ENCODE results near the gene LAMA2. TPM values are rescaled to one million over a fixed set of nuclear protein-coding genes. Genes with fewer than 3 reads are reported as not detected.

LAMA2 gene
- total RNA-seq, 1 donor from 2014 or later, result 0.47 TPM

- H3K27ac Mint-ChIP-seq (ENCODE audit: unreplicated experiment), result no peak overlapping the region
- H3K9me3 Mint-ChIP-seq, result no peaks in the 10 kb centered on the region
- no peaks in the 10 kb centered on the region for H3K4me1 Mint-ChIP-seq
- no peak for DNase-seq (ENCODE audit: low read depth, low spot score)
- no peaks in the 10 kb centered on the region for H3K36me3 Mint-ChIP-seq (ENCODE audit: low read depth)
- no peaks in the 10 kb centered on the region for H3K27me3 Mint-ChIP-seq (ENCODE audit: low read depth)
- H3K4me3 Mint-ChIP-seq, result no peak overlapping the region
- TF ChIP-seq, protein P1, sequence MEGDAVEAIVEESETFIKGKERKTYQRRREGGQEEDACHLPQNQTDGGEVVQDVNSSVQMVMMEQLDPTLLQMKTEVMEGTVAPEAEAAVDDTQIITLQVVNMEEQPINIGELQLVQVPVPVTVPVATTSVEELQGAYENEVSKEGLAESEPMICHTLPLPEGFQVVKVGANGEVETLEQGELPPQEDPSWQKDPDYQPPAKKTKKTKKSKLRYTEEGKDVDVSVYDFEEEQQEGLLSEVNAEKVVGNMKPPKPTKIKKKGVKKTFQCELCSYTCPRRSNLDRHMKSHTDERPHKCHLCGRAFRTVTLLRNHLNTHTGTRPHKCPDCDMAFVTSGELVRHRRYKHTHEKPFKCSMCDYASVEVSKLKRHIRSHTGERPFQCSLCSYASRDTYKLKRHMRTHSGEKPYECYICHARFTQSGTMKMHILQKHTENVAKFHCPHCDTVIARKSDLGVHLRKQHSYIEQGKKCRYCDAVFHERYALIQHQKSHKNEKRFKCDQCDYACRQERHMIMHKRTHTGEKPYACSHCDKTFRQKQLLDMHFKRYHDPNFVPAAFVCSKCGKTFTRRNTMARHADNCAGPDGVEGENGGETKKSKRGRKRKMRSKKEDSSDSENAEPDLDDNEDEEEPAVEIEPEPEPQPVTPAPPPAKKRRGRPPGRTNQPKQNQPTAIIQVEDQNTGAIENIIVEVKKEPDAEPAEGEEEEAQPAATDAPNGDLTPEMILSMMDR (conservative IDR thresholded peaks at IDR 0.05), result no peak
Measured at GRCh38 chr6:128990360-128990759, 107.4 kb downstream of the LAMA2 start.

GRCh38 chr6:128990915-128991314, 108.0 kb downstream of the LAMA2 start:
- H3K27ac Mint-ChIP-seq (ENCODE audit: unreplicated experiment), result no peak overlapping the region
- H3K27me3 Mint-ChIP-seq (ENCODE audit: low read depth), result no peaks in the 10 kb centered on the region
- H3K4me1 Mint-ChIP-seq, result no peaks in the 10 kb centered on the region
- no peak for DNase-seq (ENCODE audit: low read depth, low spot score)
- TF ChIP-seq, protein P1 (conservative IDR thresholded peaks at IDR 0.05), result no peak
- H3K36me3 Mint-ChIP-seq (ENCODE audit: low read depth), result no peaks in the 10 kb centered on the region
- peaks cover 2% of the 10 kb centered on the region for H3K9me3 Mint-ChIP-seq
- H3K4me3 Mint-ChIP-seq, result no peak overlapping the region

DNA sequence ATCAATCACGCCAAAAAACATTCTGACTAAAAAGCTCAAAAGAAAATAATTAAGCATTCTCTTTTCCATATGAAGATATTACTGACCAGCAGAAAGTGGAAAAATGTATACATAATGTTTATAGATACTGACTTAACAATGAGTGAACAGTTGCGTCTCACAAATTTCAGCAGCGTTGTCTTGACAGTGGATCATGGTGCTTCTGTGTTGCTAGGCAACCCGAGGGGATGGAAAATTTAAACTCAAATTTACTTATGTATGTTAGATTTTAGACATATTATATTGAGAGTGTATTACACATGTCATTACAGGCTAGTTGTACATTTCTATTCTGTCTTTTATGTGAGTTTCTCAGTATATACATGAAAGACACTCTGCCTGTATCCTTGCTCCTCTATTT, 110.2 kb downstream of the LAMA2 start:
- H3K36me3 Mint-ChIP-seq (ENCODE audit: low read depth), result no peaks in the 10 kb centered on the region
- DNase-seq (ENCODE audit: low read depth, low spot score), result no peak
- H3K27me3 Mint-ChIP-seq (ENCODE audit: low read depth), result no peaks in the 10 kb centered on the region
- peaks cover 12% of the 10 kb centered on the region for H3K9me3 Mint-ChIP-seq
- H3K4me3 Mint-ChIP-seq, result no peak overlapping the region
- TF ChIP-seq, protein P1 (conservative IDR thresholded peaks at IDR 0.05), result no peak
- H3K4me1 Mint-ChIP-seq, result no peaks in the 10 kb centered on the region
- no peak overlapping the region for H3K27ac Mint-ChIP-seq (ENCODE audit: unreplicated experiment)

DNA sequence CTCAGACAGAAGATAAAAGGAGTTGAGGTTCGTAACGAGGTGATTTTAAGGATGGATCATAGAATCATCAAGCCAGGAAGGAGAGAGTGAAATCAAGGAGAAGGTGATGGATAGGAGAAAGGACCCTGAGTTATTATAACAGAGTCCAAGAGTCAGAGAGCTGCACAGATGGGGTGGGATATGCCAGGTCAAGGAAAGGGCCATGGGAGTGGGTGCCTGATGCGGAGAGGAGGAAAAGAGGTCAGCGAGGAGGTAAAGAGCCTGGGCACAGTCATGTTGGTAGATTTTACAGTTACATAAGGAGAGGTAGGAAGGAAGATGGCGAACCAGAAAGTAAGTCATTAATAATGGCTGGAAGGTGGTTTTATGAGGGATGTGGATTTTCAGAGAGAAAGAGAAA, 114.9 kb downstream of the LAMA2 start:
- TF ChIP-seq, protein P1 (conservative IDR thresholded peaks at IDR 0.05), result no peak
- H3K4me3 Mint-ChIP-seq, result no peak overlapping the region
- H3K9me3 Mint-ChIP-seq, result peaks cover 12% of the 10 kb centered on the region
- no peak for DNase-seq (ENCODE audit: low read depth, low spot score)
- no peak overlapping the region for H3K27ac Mint-ChIP-seq (ENCODE audit: unreplicated experiment)
- H3K4me1 Mint-ChIP-seq, result no peaks in the 10 kb centered on the region
- no peaks in the 10 kb centered on the region for H3K27me3 Mint-ChIP-seq (ENCODE audit: low read depth)
- H3K36me3 Mint-ChIP-seq (ENCODE audit: low read depth), result no peaks in the 10 kb centered on the region

DNA sequence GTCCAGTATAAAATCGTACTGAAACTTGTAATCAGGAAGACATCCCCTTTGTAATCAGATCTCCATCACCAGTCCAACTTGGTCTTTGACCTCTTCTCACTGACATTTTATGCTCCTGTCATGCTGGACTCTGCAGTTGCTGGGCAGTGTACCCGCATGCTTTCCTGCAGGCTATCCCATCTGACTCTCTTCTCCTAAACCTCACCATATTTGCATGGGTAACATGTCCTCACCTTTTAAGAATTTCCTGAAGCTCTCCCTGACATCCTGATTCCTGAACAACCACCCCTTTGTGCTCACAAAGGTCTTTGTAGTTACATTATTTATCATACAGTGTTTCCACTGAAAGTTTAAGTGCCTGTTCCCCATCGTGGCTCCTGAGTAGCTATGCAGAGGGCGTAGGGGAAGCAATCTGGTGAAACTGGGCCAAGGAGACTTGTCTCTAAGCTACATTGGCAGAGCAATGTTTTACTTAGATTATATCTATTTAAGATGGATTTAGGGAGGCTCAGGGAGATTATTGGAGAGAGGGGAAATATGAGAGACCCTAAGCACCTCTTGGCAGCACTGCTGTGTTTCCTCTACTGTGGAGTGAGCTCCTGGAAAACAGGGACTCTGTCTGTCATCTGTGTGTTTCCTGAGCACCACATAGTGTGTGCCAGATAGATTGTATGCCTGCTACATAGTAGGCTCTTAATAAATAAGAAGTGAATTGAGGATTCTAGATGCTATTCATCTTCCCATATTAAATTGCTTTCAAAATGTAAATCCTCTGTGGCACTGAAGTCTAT, 124.0 kb downstream of the LAMA2 start:
- peaks cover 6% of the 10 kb centered on the region for H3K4me1 Mint-ChIP-seq
- TF ChIP-seq, protein P1 (conservative IDR thresholded peaks at IDR 0.05), result no peak
- H3K4me3 Mint-ChIP-seq, result no peak overlapping the region

More for the DNA sequence above, 124.0 kb downstream of the LAMA2 start:
- Mint-ChIP-seq H3K27me3 (ENCODE audit: low read depth) (no peaks in the 10 kb centered on the region), H3K27ac (ENCODE audit: unreplicated experiment) (peak overlapping the region; percentile 0), H3K36me3 (ENCODE audit: low read depth) (no peaks in the 10 kb centered on the region), H3K9me3 (no peaks in the 10 kb centered on the region)
- no peak for DNase-seq (ENCODE audit: low read depth, low spot score)
